A673 (cell line): ENCODE measurements around the gene NOTCH3. TPM values are rescaled to one million over a fixed set of nuclear protein-coding genes. Genes with fewer than 3 reads are reported as not detected.

Source experiments
- BruUV-seq: library from RNA; stranded (reverse); fragments of 400-500 nt; replicated peaks from 2 replicates; lab custom pipeline; 2021; lab: Mats Ljungman, UMichigan
- CTCF ChIA-PET: fragments of 300-600 bp; sonication (Branson Sonifier 250); formaldehyde crosslinking; loops from one replicate; lab custom pipeline; 2022; ENCODE audit warnings: antibody characterized with exemption; lab: Charles Lee
- POLR2A ChIA-PET: fragments of 300-600 bp; sonication (Branson Sonifier 250); formaldehyde crosslinking; loops from one replicate; lab custom pipeline; 2022; ENCODE audit warnings: antibody characterized with exemption; ENCODE audit not compliant: low non-redundant PET; lab: Charles Lee
- DNase-seq: peaks from one replicate; pipeline ENCODE4 v3.0.0-alpha.2; 2015; ENCODE audit warnings: low spot score
- H3K27ac ChIP-seq: fragments of 200-600 bp; sonication (generic); 2 replicates; pipeline ENCODE4 v1.5.1; 2016; ENCODE audit warnings: mixed run types, low read depth, mild to moderate bottlenecking, mixed read lengths, antibody characterized with exemption, low read length; ENCODE audit not compliant: poor library complexity, severe bottlenecking
- H3K27me3 ChIP-seq: fragments of 200-600 bp; sonication (generic); replicated peaks from 2 replicates; pipeline ENCODE4 v1.6.1; 2017; ENCODE audit warnings: mixed run types, low read depth, mild to moderate bottlenecking, mixed read lengths, antibody characterized with exemption, low read length; ENCODE audit not compliant: insufficient read depth, poor library complexity
- H3K36me3 ChIP-seq: fragments of 200-600 bp; sonication (generic); 2 replicates; pipeline ENCODE4 v1.6.1; 2016; ENCODE audit warnings: mixed run types, mild to moderate bottlenecking, mixed read lengths, antibody characterized with exemption, low read length; ENCODE audit not compliant: insufficient read depth, poor library complexity, severe bottlenecking
- H3K4me1 ChIP-seq: fragments of 200-600 bp; sonication (generic); 2 replicates; pipeline ENCODE4 v1.6.1; 2017; ENCODE audit warnings: mixed run types, mild to moderate bottlenecking, mixed read lengths, antibody characterized with exemption, low read length; ENCODE audit not compliant: insufficient read depth, poor library complexity, severe bottlenecking
- H3K4me3 ChIP-seq: fragments of 200-600 bp; sonication (generic); 2 replicates; pipeline ENCODE4 v1.5.1; 2016; ENCODE audit warnings: low read depth, mixed run types, mild to moderate bottlenecking, mixed read lengths, low read length; ENCODE audit not compliant: poor library complexity, severe bottlenecking
- H3K9me3 ChIP-seq: fragments of 200-600 bp; sonication (generic); 2 replicates; pipeline ENCODE4 v1.6.1; 2016; ENCODE audit warnings: mixed run types, low read depth, mild to moderate bottlenecking, mixed read lengths, antibody characterized with exemption, low read length; ENCODE audit not compliant: poor library complexity, severe bottlenecking
- CTCF ChIP-seq: fragments of 300-800, 200-600 bp; sonication (generic); conservative IDR thresholded peaks from 2 replicates; pipeline ENCODE4 v1.5.1; 2017; ENCODE audit warnings: low read depth, mild to moderate bottlenecking, antibody characterized with exemption, low read length, moderate library complexity, mixed read lengths
- EZH2 ChIP-seq: fragments of 200-600 bp; sonication (generic); IDR thresholded peaks from 2 replicates; pipeline ENCODE4 v1.6.1; 2017; ENCODE audit warnings: borderline replicate concordance, low read depth, mild to moderate bottlenecking, mixed read lengths, antibody characterized with exemption, low read length; ENCODE audit not compliant: poor library complexity, severe bottlenecking
- intact Hi-C: fragments of 100-400 bp; cut with micrococcal nuclease; formaldehyde crosslinking; loops from one replicate; pipeline ENCODE4 v1.10.0; 2022; ENCODE audit not compliant: unreplicated experiment
- total RNA-seq: library from RNA; stranded (reverse); gene quantifications from 2 replicates; pipeline ENCODE4 v1.2.3, GENCODE V29; 2021

The NOTCH3 gene
- total RNA-seq, 1 experiment from 2014 or later: 19.7 TPM

GRCh38 chr19:15181394-15181793 is 19.4 kb downstream of the NOTCH3 start:
- peaks cover 17% of the 10 kb centered on the region for H3K4me1 ChIP-seq
- ChIA-PET POLR2A (interaction anchor here (0.6 kb wide), 1 partner anchor 143 kb away, joined by 3 read pairs; no protein-coding TSS in a partner anchor), CTCF (interaction anchor here (0.6 to 1.0 kb wide), 2 partner anchors 70 to 375 kb away, joined by 3 read pairs; no protein-coding TSS in a partner anchor)
- peak overlapping the region; percentile 56 for H3K4me3 ChIP-seq
- BruUV-seq: no TSS peak
- H3K27ac ChIP-seq: no peak overlapping the region
- no peaks in the 10 kb centered on the region for H3K27me3 ChIP-seq
- DNase-seq: no peak
- no peaks in the 10 kb centered on the region for H3K36me3 ChIP-seq
- no peak for TF ChIP-seq CTCF
- no peak for TF ChIP-seq EZH2
- no peaks in the 10 kb centered on the region for H3K9me3 ChIP-seq
- intact Hi-C loops: no loop called here

DNA sequence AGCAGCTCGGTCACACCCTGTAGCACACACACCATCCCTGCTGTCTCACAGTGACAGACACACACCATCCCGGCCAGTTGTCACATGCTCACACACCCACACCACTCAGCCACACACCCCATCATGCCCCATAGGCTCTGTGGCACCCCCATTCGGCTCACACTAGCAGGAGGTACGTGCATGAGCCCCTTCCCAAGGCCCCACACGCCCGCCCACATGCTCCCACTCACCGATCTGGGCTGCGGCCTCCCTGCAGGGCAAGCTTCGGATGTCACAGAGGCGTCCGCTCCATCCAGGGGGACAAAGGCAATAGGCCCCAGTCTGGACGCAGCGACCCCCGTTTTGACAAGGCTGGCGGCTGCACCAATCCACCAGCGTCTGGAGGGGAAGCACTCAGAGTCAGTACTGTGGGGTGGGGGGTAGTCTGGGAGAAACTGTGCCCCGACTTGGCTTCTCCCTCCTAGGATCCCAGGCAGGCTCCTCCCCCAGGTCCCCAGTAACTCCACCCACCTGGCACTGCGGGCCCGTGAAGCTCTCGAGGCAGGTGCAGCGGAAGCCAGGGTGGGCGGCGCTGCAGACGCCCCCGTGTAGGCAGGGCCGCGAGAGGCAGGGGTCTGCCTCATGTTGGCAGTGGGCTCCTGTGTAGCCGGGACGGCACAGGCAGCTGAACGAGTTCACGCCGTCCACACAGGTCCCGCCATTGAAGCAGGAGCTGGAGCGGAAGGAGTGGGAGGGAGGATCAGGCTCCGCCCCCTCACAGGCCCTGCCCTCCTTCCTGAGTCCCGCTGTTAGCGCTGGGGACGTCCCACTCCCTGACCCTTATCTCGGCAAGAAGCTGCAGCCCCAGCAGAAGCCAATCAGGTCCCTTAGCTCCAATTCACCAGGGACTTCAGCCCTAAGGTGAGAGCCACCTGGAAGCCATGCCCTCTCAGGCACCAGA is 20.1 kb downstream of the NOTCH3 start:
- peak; percentile 85 for DNase-seq
- intact Hi-C loops: no loop called here
- Histone ChIP-seq H3K27ac (no peak overlapping the region), H3K9me3 (no peaks in the 10 kb centered on the region), H3K4me1 (peaks cover 17% of the 10 kb centered on the region), H3K36me3 (no peaks in the 10 kb centered on the region), H3K4me3 (peak overlapping the region; percentile 56), H3K27me3 (no peaks in the 10 kb centered on the region)
- ChIA-PET CTCF (interaction anchor here (0.6 to 1.0 kb wide), 2 partner anchors 71 to 375 kb away, joined by 3 read pairs; no protein-coding TSS in a partner anchor), POLR2A (interaction anchor here (0.6 kb wide), 2 partner anchors 142 to 162 kb away, joined by 3 read pairs; no protein-coding TSS in a partner anchor)
- no TSS peak for BruUV-seq
- TF ChIP-seq CTCF (no peak), EZH2 (no peak)

DNA sequence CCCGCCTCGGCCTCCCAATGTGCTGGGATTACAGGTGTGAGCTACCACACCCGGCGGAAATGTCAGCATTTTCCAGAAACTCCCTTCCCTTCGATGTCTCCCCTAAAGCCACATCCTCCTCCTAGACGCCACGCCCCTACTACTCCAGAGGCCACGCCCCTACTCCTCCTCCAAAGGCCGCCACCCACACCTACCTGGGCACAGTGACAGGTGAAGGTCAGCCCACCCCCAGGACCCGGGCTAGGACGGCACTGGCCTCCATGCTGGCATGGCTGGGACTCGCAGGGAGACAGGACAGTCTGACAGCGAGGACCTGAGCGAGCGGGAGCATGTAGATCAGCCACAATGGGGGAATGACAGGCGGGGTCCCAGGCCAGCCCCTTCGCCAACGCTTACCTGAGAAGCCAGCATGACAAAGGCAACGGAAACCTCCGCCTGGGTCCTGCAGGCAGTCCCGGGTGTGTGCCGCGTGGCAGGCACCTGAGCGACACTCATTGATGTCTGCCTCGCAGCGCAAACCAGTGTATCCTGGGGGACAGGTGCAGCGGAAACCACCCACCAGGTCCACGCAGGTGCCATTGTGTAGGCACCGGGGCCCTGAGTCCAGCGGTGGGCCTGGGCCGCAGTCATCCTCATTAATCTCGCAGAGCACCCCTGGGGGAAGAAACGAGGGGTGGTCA is 22.0 kb downstream of the NOTCH3 start:
- no TSS peak for BruUV-seq
- Histone ChIP-seq H3K4me1 (peaks cover 17% of the 10 kb centered on the region), H3K4me3 (no peak overlapping the region), H3K27me3 (no peaks in the 10 kb centered on the region), H3K27ac (no peak overlapping the region), H3K36me3 (peaks cover 6% of the 10 kb centered on the region), H3K9me3 (no peaks in the 10 kb centered on the region)
- intact Hi-C loops: no loop called here
- ChIA-PET CTCF (interaction anchor here (1.5 kb wide), 1 partner anchor 377 kb away, joined by 7 read pairs; no protein-coding TSS in a partner anchor), POLR2A (no interaction called here)
- no peak for TF ChIP-seq EZH2
- no peak for TF ChIP-seq CTCF
- DNase-seq: no peak
